Measurements from ENCODE around the gene ANKRD6.

- no peak for TF ChIP-seq CTCF (conservative IDR thresholded peaks at IDR 0.05; ENCODE audit: low read depth, low read length)
- TF ChIP-seq EZH2 (IDR thresholded peaks at IDR 0.05; ENCODE audit: borderline replicate concordance, low read depth, low read length, poor library complexity, severe bottlenecking) = no peak
Observed at GRCh38 chr6:89433252-89434149, 549 bp downstream of the ANKRD6 start.

Measured in A673 (cell line).